Measurements from ENCODE around the gene DHRSX.

DNA sequence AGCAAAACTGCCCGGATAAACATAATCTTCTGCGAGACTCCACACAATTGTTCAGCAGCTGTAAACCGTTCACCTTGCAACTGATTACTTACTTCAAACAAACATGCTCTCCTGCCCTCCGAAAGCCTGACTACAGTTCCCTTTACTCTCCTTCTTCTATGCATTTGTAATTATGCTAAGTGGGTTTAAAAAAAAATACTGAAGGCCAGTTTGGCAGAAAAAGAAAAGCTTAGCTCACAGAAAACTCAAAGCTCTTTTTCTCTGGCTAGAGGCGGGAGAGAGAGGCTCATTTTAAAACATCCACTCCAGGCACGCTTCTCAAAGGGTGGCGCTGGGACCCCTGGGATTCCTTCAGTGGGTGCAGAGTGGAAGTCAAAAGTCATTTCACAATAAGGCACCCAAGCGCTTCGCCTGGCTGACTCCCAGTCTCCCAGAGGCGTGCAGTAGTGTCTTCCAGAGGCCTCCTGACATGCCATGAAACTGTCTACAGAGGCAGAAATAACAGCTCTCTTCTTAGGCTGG, 1.9 kb downstream of the DHRSX start:
- TF ChIP-seq, protein P1, sequence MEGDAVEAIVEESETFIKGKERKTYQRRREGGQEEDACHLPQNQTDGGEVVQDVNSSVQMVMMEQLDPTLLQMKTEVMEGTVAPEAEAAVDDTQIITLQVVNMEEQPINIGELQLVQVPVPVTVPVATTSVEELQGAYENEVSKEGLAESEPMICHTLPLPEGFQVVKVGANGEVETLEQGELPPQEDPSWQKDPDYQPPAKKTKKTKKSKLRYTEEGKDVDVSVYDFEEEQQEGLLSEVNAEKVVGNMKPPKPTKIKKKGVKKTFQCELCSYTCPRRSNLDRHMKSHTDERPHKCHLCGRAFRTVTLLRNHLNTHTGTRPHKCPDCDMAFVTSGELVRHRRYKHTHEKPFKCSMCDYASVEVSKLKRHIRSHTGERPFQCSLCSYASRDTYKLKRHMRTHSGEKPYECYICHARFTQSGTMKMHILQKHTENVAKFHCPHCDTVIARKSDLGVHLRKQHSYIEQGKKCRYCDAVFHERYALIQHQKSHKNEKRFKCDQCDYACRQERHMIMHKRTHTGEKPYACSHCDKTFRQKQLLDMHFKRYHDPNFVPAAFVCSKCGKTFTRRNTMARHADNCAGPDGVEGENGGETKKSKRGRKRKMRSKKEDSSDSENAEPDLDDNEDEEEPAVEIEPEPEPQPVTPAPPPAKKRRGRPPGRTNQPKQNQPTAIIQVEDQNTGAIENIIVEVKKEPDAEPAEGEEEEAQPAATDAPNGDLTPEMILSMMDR (IDR thresholded peaks at IDR 0.05; ENCODE audit: poor library complexity), result no peak
- no peak for TF ChIP-seq EZH2 (IDR thresholded peaks at IDR 0.05; ENCODE audit: borderline replicate concordance)
